Esophagus squamous epithelium (tissue), 4 donors: ENCODE results near the gene CGNL1.

Source experiments
- POLR2A ChIP-seq, 4 donors: fragments of 450-650 bp; IDR thresholded peaks; one replicate each; pipeline ENCODE4 v1.6.1; 2017; ENCODE audit warnings: antibody characterized with exemption in 4 of 4, mild to moderate bottlenecking in 4 of 4, moderate library complexity in 3 of 4
- TF ChIP-seq, protein P1 (sequence below), 6 experiments: fragments of 450-650 bp in 4 of 6; fragments of 200-600 bp in 2 of 6; sonication (generic) in 2 of 6; IDR thresholded peaks; one replicate each; pipeline ENCODE4 v1.5.1; 2016 to 2019; ENCODE audit warnings: antibody characterized with exemption in 6 of 6, mild to moderate bottlenecking in 4 of 6, moderate library complexity in 4 of 6

DNA sequence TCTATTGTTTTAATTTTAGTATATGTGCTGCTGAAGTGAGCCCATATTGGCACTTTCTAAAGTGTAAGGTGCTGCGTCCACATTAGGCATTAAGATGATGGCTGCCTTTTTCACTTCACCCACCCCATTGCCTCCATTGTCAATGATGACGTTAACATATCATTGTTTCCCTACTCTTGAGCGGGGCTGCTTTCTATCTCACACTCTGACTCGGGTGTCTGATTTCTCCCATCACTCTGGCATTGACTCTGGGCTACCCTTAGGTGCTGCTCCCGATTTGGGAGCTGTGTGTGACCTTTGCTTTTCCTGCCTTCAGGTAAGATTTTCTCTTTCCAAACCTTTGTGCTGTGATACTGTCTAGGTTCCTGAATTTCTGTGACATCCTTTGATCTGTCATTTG is 28.8 kb downstream of the CGNL1 start:
- TF ChIP-seq, protein P1, sequence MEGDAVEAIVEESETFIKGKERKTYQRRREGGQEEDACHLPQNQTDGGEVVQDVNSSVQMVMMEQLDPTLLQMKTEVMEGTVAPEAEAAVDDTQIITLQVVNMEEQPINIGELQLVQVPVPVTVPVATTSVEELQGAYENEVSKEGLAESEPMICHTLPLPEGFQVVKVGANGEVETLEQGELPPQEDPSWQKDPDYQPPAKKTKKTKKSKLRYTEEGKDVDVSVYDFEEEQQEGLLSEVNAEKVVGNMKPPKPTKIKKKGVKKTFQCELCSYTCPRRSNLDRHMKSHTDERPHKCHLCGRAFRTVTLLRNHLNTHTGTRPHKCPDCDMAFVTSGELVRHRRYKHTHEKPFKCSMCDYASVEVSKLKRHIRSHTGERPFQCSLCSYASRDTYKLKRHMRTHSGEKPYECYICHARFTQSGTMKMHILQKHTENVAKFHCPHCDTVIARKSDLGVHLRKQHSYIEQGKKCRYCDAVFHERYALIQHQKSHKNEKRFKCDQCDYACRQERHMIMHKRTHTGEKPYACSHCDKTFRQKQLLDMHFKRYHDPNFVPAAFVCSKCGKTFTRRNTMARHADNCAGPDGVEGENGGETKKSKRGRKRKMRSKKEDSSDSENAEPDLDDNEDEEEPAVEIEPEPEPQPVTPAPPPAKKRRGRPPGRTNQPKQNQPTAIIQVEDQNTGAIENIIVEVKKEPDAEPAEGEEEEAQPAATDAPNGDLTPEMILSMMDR (IDR thresholded peaks at IDR 0.05): no peak
- TF ChIP-seq POLR2A (IDR thresholded peaks at IDR 0.05): no peak
